Measurements from ENCODE around the gene TMEM80. TPM values are rescaled to one million over a fixed set of nuclear protein-coding genes. Genes with fewer than 3 reads are reported as not detected.

Gene TMEM80
- total RNA-seq, 1 donor: 17.4 TPM

DNA sequence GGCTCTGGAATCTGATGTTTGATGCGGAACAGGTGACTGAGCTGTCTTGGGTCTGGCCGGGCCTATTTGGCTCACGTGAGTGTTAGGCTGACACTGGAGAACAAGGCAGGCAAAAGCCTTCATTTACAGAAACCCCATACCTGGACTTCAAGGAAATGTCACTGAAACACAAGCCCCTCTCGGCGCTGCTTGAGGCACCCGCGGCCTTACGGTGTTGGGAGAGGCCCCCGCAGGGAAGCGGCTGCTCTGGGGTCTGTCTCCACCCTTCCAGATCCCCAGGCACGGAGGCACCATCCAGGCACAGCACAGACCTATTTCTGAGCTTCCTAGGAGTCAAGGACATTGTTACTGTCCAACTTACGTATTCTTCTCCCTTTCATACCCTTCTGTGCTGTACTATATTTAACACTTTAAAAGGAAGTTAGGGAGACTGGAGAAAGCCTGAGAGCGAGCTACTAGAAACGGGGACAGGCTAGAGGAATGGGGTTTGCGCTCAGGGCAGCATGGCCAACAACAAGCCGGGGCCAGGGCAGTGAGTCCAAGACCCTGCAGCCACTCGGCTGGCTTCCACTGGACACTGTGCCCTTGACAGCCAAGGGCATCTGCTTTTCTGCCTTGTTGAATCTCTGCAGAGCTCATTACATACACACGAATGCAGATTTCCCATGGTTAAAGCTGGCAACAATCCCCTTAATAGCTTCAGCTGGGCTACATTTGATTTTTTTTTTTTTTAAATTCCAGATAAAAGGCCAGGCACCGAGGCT, 34.8 kb upstream of the TMEM80 start:
- TF ChIP-seq, protein P1, sequence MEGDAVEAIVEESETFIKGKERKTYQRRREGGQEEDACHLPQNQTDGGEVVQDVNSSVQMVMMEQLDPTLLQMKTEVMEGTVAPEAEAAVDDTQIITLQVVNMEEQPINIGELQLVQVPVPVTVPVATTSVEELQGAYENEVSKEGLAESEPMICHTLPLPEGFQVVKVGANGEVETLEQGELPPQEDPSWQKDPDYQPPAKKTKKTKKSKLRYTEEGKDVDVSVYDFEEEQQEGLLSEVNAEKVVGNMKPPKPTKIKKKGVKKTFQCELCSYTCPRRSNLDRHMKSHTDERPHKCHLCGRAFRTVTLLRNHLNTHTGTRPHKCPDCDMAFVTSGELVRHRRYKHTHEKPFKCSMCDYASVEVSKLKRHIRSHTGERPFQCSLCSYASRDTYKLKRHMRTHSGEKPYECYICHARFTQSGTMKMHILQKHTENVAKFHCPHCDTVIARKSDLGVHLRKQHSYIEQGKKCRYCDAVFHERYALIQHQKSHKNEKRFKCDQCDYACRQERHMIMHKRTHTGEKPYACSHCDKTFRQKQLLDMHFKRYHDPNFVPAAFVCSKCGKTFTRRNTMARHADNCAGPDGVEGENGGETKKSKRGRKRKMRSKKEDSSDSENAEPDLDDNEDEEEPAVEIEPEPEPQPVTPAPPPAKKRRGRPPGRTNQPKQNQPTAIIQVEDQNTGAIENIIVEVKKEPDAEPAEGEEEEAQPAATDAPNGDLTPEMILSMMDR (IDR thresholded peaks at IDR 0.05; ENCODE audit: extremely low read depth, low read depth, low read length): no peak
- Histone ChIP-seq H3K36me3 (ENCODE audit: insufficient read depth, low read length) (peaks cover 23% of the 10 kb centered on the region), H3K4me2 (ENCODE audit: insufficient read depth, low read length) (no peak overlapping the region), H3K9me3 (ENCODE audit: low read depth, low read length) (no peaks in the 10 kb centered on the region), H3K79me2 (ENCODE audit: insufficient read depth, low read length) (peaks cover 4% of the 10 kb centered on the region), H3K27me3 (ENCODE audit: insufficient read depth, low read length) (no peaks in the 10 kb centered on the region), H4K20me1 (ENCODE audit: insufficient read depth, low read length) (peaks cover 18% of the 10 kb centered on the region), H3K27ac (ENCODE audit: low read depth, low read length) (no peak overlapping the region), H3K4me1 (ENCODE audit: insufficient read depth, low read length) (no peaks in the 10 kb centered on the region), H3K4me3 (ENCODE audit: insufficient read depth, low read length) (no peak overlapping the region), H2AFZ (ENCODE audit: low read length) (no peak overlapping the region)
- peak; percentile 35 for DNase-seq (ENCODE audit: insufficient read length, low spot score, missing footprints)

DNA sequence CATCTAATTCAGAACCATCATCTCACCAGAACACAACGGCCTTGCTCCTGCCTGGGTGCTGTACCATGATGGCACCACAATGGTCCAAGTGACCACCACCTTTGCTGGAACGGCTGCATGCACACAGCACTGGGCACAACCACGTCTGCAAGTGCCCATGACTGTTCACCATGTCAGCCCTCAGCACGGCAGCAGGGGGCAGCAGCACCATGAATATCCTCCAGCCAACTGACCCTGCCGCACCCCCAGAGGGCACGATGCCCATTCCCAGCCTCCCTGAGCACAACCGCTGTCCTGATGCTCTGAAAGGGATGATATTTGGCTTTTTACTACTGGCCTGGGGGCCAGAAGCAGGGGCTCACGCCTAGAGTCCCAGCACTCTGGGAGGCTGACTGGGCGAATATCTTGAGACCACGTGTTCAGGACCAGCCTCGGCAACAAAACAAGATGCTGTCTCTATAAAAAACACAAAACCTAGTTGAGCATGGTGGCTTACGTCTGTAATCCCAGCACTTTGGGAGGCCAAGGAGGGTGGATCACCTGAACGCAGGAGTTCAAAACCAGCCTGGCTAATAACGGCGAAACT, 32.8 kb upstream of the TMEM80 start:
- Histone ChIP-seq H3K4me2 (ENCODE audit: insufficient read depth, low read length) (no peak overlapping the region), H3K27me3 (ENCODE audit: insufficient read depth, low read length) (no peaks in the 10 kb centered on the region), H3K36me3 (ENCODE audit: insufficient read depth, low read length) (peaks cover 26% of the 10 kb centered on the region), H3K4me3 (ENCODE audit: insufficient read depth, low read length) (no peak overlapping the region), H4K20me1 (ENCODE audit: insufficient read depth, low read length) (peaks cover 14% of the 10 kb centered on the region), H3K4me1 (ENCODE audit: insufficient read depth, low read length) (no peaks in the 10 kb centered on the region), H3K9me3 (ENCODE audit: low read depth, low read length) (no peaks in the 10 kb centered on the region), H3K27ac (ENCODE audit: low read depth, low read length) (no peak overlapping the region), H3K79me2 (ENCODE audit: insufficient read depth, low read length) (peaks cover 4% of the 10 kb centered on the region), H2AFZ (ENCODE audit: low read length) (no peak overlapping the region)
- DNase-seq (ENCODE audit: insufficient read length, low spot score, missing footprints): peak; percentile 99
- TF ChIP-seq, protein P1 (IDR thresholded peaks at IDR 0.05; ENCODE audit: extremely low read depth, low read depth, low read length): peak; percentile 74

DNA sequence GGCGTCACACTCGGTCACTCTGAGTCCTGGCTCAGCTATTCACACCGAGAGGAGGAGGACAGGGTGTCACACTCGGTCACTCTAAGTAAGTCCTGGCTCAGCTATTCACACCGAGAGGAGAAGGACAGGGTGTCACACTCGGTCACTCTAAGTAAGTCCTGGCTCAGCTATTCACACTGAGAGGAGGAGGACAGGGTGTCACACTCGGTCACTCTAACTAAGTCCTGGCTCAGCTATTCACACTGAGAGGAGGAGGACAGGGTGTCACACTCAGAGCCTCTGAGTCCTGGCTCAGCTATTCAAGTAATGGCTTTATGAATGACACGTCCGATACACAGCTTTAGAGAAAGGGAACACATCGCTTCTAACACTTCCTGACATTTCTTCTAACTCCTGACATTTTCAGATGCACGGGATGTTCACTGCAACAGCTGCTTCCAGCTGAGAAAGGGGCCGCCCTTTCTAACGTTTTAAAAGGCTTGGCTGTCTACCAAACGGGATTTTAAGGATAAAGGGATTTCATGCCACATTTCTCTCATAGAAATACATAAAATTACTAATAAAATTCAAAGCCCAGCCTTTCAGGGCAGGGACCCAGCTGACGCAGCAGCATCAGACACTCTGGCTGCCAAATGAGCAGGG, 30.4 kb upstream of the TMEM80 start:
- Histone ChIP-seq H3K36me3 (ENCODE audit: insufficient read depth, low read length) (peaks cover 17% of the 10 kb centered on the region), H3K9me3 (ENCODE audit: low read depth, low read length) (no peaks in the 10 kb centered on the region), H3K27ac (ENCODE audit: low read depth, low read length) (no peak overlapping the region), H3K27me3 (ENCODE audit: insufficient read depth, low read length) (no peaks in the 10 kb centered on the region), H2AFZ (ENCODE audit: low read length) (no peak overlapping the region), H3K4me2 (ENCODE audit: insufficient read depth, low read length) (no peak overlapping the region), H3K4me3 (ENCODE audit: insufficient read depth, low read length) (no peak overlapping the region), H3K79me2 (ENCODE audit: insufficient read depth, low read length) (peaks cover 4% of the 10 kb centered on the region), H4K20me1 (ENCODE audit: insufficient read depth, low read length) (peaks cover 8% of the 10 kb centered on the region), H3K4me1 (ENCODE audit: insufficient read depth, low read length) (no peaks in the 10 kb centered on the region)
- TF ChIP-seq, protein P1 (IDR thresholded peaks at IDR 0.05; ENCODE audit: extremely low read depth, low read depth, low read length): no peak
- DNase-seq (ENCODE audit: insufficient read length, low spot score, missing footprints): no peak

DNA sequence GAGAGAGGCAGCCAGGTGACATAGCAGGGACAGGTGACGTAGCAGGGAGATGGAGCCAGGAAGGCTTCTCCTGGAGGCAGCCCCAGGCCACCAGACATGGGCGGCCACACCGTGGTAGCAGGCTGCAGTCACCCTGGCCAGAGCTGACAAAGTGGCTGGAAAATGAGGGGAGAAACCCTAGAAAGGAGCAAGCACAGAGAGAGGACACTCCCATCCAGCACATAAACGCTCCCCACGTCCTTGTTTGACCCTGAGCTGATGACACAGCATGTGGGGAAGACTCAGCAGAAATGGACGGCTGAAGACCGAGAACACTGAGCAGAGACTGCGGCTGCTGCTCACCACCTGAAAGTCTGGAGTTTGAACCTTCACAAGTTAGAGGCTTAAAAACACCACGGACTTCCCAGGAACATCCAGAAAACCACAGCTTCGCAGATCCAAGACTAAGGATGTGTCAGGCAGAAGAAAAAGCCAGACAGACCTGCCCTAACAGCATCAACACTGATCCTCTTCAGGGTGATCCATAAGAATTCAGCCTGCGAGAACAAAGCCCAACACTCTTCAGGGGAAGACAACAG, 29.8 kb upstream of the TMEM80 start:
- no peak overlapping the region for H2AFZ ChIP-seq (ENCODE audit: low read length)

More for the DNA sequence above, 29.8 kb upstream of the TMEM80 start:
- H4K20me1 ChIP-seq (ENCODE audit: insufficient read depth, low read length): peaks cover 8% of the 10 kb centered on the region
- no peak overlapping the region for H3K4me3 ChIP-seq (ENCODE audit: insufficient read depth, low read length)
- peaks cover 4% of the 10 kb centered on the region for H3K79me2 ChIP-seq (ENCODE audit: insufficient read depth, low read length)
- H3K36me3 ChIP-seq (ENCODE audit: insufficient read depth, low read length): peaks cover 17% of the 10 kb centered on the region
- DNase-seq (ENCODE audit: insufficient read length, low spot score, missing footprints): peak; percentile 86
- no peaks in the 10 kb centered on the region for H3K9me3 ChIP-seq (ENCODE audit: low read depth, low read length)
- H3K4me2 ChIP-seq (ENCODE audit: insufficient read depth, low read length): no peak overlapping the region
- H3K27ac ChIP-seq (ENCODE audit: low read depth, low read length): no peak overlapping the region
- TF ChIP-seq, protein P1 (IDR thresholded peaks at IDR 0.05; ENCODE audit: extremely low read depth, low read depth, low read length): no peak
- H3K4me1 ChIP-seq (ENCODE audit: insufficient read depth, low read length): no peaks in the 10 kb centered on the region
- H3K27me3 ChIP-seq (ENCODE audit: insufficient read depth, low read length): no peaks in the 10 kb centered on the region

All from osteoblast (primary cell).